ENCODE measurements around the gene NME1. TPM values are rescaled to one million over a fixed set of nuclear protein-coding genes. Genes with fewer than 3 reads are reported as not detected.
"Not testable (repeated sequence)": the region's sequence is repeated elsewhere in the genome, so short reads cannot be mapped to it uniquely, and the experiment has no call there.

The NME1 gene
- total RNA-seq, 2 experiments from 2014 or later: 87.9 to 90.8 TPM

DNA sequence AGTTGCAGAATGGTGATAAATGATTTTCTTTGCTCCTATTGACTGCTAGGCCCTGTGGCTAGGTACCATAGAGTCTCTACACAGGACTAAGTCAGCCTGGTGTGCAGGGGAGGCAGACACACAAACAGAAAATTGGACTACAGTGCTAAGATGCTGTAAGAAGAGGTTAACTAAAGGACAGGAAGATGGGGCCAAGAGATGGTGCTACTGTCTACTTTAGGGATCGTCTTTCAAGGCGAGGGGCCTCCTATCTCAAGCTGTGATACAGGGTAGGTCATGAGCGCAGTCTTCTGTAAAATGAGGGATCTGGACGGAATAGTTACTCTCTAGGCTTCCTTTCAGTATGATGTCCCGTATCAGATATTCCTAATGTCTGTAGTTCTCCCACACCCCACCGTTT is 817 bp downstream of the NME1 start:
- H3K36me3 Mint-ChIP-seq (ENCODE audit: low read depth): peaks cover 18% of the 10 kb centered on the region
- ChIA-PET CTCF (interaction anchor here (0.7 to 3.9 kb wide), 3 partner anchors 34 to 371 kb away, joined by 3 to 103 read pairs (median 3); partner anchors contain the start of gene SPAG9), POLR2A (interaction anchor here (0.5 to 6.0 kb wide), 9 partner anchors 8 to 435 kb away, joined by 3 to 69 read pairs (median 5); partner anchors contain the start of genes LUC7L3, NME2, SPAG9 and TOB1)
- no peaks in the 10 kb centered on the region for H3K27me3 Mint-ChIP-seq
- no peaks in the 10 kb centered on the region for H3K9me3 Mint-ChIP-seq
- peak; percentile 18 for DNase-seq
- H3K4me1 Mint-ChIP-seq: peaks cover 11% of the 10 kb centered on the region
- no peak overlapping the region for H3K4me3 Mint-ChIP-seq
- no peak overlapping the region for H3K27ac Mint-ChIP-seq

GRCh38 chr17:51155416-51155815 is 2.1 kb downstream of the NME1 start:
- Mint-ChIP-seq H3K27ac (no peak overlapping the region), H3K36me3 (ENCODE audit: low read depth) (peaks cover 25% of the 10 kb centered on the region), H3K27me3 (no peaks in the 10 kb centered on the region), H3K4me1 (peaks cover 18% of the 10 kb centered on the region), H3K9me3 (no peaks in the 10 kb centered on the region), H3K4me3 (no peak overlapping the region)
- no peak for DNase-seq
- CTCF ChIA-PET: interaction anchor here (0.7 to 3.9 kb wide), 2 partner anchors 11 to 153 kb away, joined by 3 to 103 read pairs; partner anchors contain the start of gene NME2
- POLR2A ChIA-PET: interaction anchor here (1.3 to 6.0 kb wide), 4 partner anchors 10 to 289 kb away, joined by 4 to 69 read pairs (median 22); partner anchors contain the start of genes NME2, SPAG9 and TOB1

- H3K36me3 Mint-ChIP-seq (ENCODE audit: low read depth): peaks cover 45% of the 10 kb centered on the region
- H3K9me3 Mint-ChIP-seq: no peaks in the 10 kb centered on the region
- DNase-seq: no peak
- CTCF ChIA-PET: interaction anchor here (1.0 kb wide), 1 partner anchor 307 kb away, joined by 3 read pairs; no protein-coding TSS in a partner anchor
- no peak overlapping the region for H3K27ac Mint-ChIP-seq
- H3K4me3 Mint-ChIP-seq: no peak overlapping the region
- POLR2A ChIA-PET: no interaction called here
- no peaks in the 10 kb centered on the region for H3K27me3 Mint-ChIP-seq
- H3K4me1 Mint-ChIP-seq: peaks cover 18% of the 10 kb centered on the region
Measured at GRCh38 chr17:51159604-51160003, 6.2 kb downstream of the NME1 start.

- Mint-ChIP-seq H3K36me3 (ENCODE audit: low read depth) (peaks cover 44% of the 10 kb centered on the region), H3K27me3 (no peaks in the 10 kb centered on the region), H3K27ac (no peak overlapping the region), H3K4me3 (no peak overlapping the region), H3K4me1 (peaks cover 31% of the 10 kb centered on the region), H3K9me3 (no peaks in the 10 kb centered on the region)
- CTCF ChIA-PET: no interaction called here
- POLR2A ChIA-PET: interaction anchor here (1.4 to 2.8 kb wide), 2 partner anchors 8 to 295 kb away, joined by 3 to 14 read pairs; partner anchors contain the start of gene NME1
- DNase-seq: no peak
Measured at GRCh38 chr17:51161541-51161940, 8.2 kb downstream of the NME1 start.

GRCh38 chr17:51164911-51165679 is 11.7 kb downstream of the NME1 start:
- H3K27ac Mint-ChIP-seq: peak overlapping the region; percentile 93
- peak overlapping the region; percentile 89 for H3K4me3 Mint-ChIP-seq
- H3K9me3 Mint-ChIP-seq: no peaks in the 10 kb centered on the region
- H3K27me3 Mint-ChIP-seq: no peaks in the 10 kb centered on the region
- H3K4me1 Mint-ChIP-seq: peaks cover 39% of the 10 kb centered on the region
- ChIA-PET POLR2A (interaction anchor here (0.9 to 3.0 kb wide), 9 partner anchors 10 to 298 kb away, joined by 3 to 69 read pairs (median 8); partner anchors contain the start of genes NME1, SPAG9, TOB1 and UTP18), CTCF (interaction anchor here (1.1 to 1.5 kb wide), 4 partner anchors 10 to 165 kb away, joined by 3 to 7 read pairs (median 3); partner anchors contain the start of gene NME1)
- DNase-seq: no peak
- H3K36me3 Mint-ChIP-seq (ENCODE audit: low read depth): peaks cover 45% of the 10 kb centered on the region

- Mint-ChIP-seq H3K4me1 (peaks cover 38% of the 10 kb centered on the region), H3K27ac (peak overlapping the region; percentile 93), H3K36me3 (ENCODE audit: low read depth) (peaks cover 43% of the 10 kb centered on the region), H3K9me3 (no peaks in the 10 kb centered on the region), H3K4me3 (peak overlapping the region; percentile 89), H3K27me3 (no peaks in the 10 kb centered on the region)
- no peak for DNase-seq
- ChIA-PET CTCF (interaction anchor here (1.0 to 1.5 kb wide), 5 partner anchors 11 to 312 kb away, joined by 3 to 7 read pairs (median 3); partner anchors contain the start of gene NME1), POLR2A (interaction anchor here (0.9 to 3.0 kb wide), 9 partner anchors 11 to 299 kb away, joined by 3 to 69 read pairs (median 8); partner anchors contain the start of genes NME1, SPAG9, TOB1 and UTP18)
Measured at GRCh38 chr17:51165680-51166197, 12.4 kb downstream of the NME1 start.

DNA sequence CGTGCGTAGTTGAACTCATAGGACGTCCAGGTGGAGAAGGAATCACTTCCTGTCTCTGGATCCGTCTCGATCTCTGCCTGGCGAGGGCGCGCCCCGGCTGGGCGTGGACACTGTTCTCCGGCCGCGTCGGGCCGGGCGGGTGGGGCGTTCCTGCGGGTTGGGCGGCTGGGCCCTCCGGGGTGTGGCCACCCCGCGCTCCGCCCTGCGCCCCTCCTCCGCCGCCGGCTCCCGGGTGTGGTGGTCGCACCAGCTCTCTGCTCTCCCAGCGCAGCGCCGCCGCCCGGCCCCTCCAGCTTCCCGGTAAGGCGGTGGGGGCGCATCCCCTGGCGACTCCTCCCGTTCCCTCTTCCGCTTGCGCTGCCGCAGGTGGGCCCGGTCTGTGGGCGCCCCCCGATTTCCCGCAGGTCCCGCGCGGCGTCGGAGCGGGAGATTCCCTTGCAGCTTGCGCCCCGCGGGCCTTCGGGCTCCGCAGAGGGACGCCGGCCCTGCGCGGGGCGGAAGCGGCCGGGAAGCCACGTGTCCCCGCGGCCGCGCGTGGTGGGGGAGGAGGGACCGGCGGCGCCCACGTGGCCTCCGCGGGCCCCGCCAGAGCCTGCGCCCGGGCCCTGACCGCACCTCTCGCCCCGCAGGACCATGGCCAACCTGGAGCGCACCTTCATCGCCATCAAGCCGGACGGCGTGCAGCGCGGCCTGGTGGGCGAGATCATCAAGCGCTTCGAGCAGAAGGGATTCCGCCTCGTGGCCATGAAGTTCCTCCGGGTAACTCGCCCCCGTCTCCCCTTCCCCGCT is 13.0 kb downstream of the NME1 start, which contains the start of gene NME2:
Gene NME2 (plus strand): TSS at position 214 of the 789 bp plus-strand sequence. CDS start 420 bp downstream, at position 634.
- H3K4me3 Mint-ChIP-seq: peak within 1 kb of the TSS; percentile 89
- peaks cover 43% of the 10 kb centered on the region for H3K36me3 Mint-ChIP-seq (ENCODE audit: low read depth)
- peak within 1 kb of the TSS; percentile 93 for H3K27ac Mint-ChIP-seq
- peak; percentile 73 for DNase-seq
- H3K4me1 Mint-ChIP-seq: peaks cover 39% of the 10 kb centered on the region
- no peaks in the 10 kb centered on the region for H3K27me3 Mint-ChIP-seq
- ChIA-PET CTCF (interaction anchor here (1.0 to 1.5 kb wide), 4 partner anchors 11 to 313 kb away, joined by 3 to 7 read pairs (median 3); partner anchors contain the start of gene NME1), POLR2A (interaction anchor here (0.9 to 3.0 kb wide), 10 partner anchors 10 to 299 kb away, joined by 3 to 69 read pairs (median 6); partner anchors contain the start of genes NME1, SPAG9, TOB1 and UTP18)
- H3K9me3 Mint-ChIP-seq: no peaks in the 10 kb centered on the region

- POLR2A ChIA-PET: interaction anchor here (0.9 to 3.0 kb wide), 6 partner anchors 9 to 300 kb away, joined by 3 to 69 read pairs (median 10); partner anchors contain the start of genes NME1, SPAG9, TOB1 and UTP18
- no peaks in the 10 kb centered on the region for H3K27me3 Mint-ChIP-seq
- H3K4me3 Mint-ChIP-seq: peak overlapping the region; percentile 79
- CTCF ChIA-PET: interaction anchor here (1.3 to 1.5 kb wide), 2 partner anchors 14 to 33 kb away, joined by 3 to 7 read pairs; partner anchors contain the start of gene NME1
- DNase-seq: peak; percentile 72
- peak overlapping the region; percentile 81 for H3K27ac Mint-ChIP-seq
- peaks cover 39% of the 10 kb centered on the region for H3K4me1 Mint-ChIP-seq
- H3K36me3 Mint-ChIP-seq (ENCODE audit: low read depth): peaks cover 39% of the 10 kb centered on the region
- no peaks in the 10 kb centered on the region for H3K9me3 Mint-ChIP-seq
Measured at GRCh38 chr17:51166987-51167931, 13.9 kb downstream of the NME1 start.

GRCh38 chr17:51169340-51169739 is 16.0 kb downstream of the NME1 start:
- CTCF ChIA-PET: no interaction called here
- Mint-ChIP-seq H3K27ac (peak overlapping the region; percentile 28), H3K9me3 (no peaks in the 10 kb centered on the region), H3K27me3 (no peaks in the 10 kb centered on the region), H3K36me3 (ENCODE audit: low read depth) (peaks cover 39% of the 10 kb centered on the region), H3K4me3 (no peak overlapping the region), H3K4me1 (peaks cover 39% of the 10 kb centered on the region)
- DNase-seq: no peak
- POLR2A ChIA-PET: interaction anchor here (1.1 kb wide), 1 partner anchor 117 kb away, joined by 3 read pairs; no protein-coding TSS in a partner anchor

DNA sequence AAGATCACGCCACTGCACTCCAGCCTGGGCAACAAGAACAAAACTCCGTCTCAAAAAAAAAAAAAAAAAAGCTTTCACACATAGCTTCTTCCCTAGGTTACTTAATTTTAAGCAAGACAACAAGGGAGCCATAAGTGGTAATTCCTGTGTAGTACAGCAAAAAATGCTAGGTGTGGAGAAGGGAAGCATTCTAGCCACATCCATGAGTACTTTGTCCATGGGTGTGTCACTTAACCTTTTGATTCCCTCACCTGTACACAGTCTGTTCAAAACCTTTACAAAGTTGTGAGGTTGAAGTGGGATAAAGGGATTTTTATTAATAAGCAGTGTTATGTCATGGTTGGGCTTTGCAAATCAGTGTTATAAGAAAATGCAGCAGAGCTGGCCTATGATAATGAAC is 17.4 kb downstream of the NME1 start:
- Mint-ChIP-seq H3K36me3 (ENCODE audit: low read depth) (peaks cover 38% of the 10 kb centered on the region), H3K4me3 (no peak overlapping the region), H3K27me3 (no peaks in the 10 kb centered on the region), H3K27ac (no peak overlapping the region), H3K9me3 (no peaks in the 10 kb centered on the region), H3K4me1 (peaks cover 29% of the 10 kb centered on the region)
- DNase-seq: no peak
- POLR2A ChIA-PET: interaction anchor here (0.6 to 1.4 kb wide), 2 partner anchors 15 to 228 kb away, joined by 4 read pairs; no protein-coding TSS in a partner anchor
- CTCF ChIA-PET: no interaction called here

DNA sequence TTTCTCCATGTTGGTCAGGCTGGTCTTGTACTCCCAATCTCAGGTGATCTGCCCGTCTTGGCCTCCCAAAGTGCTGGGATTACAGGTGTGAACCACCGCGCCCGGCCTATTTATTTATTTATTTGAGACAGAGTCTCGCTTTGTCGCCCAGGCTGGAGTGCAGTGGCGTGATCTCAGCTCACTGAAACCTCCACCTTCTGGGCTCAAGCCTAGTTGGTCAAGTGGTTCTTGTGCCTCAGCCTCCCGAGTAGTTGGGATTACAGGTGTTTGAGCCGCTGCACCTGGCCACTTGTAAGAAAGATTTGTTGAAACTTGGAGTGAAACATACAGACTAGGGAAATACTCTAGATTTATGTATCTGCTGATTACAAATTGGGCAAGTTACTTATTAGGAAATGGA is 18.7 kb downstream of the NME1 start:
- POLR2A ChIA-PET: interaction anchor here (1.0 to 1.9 kb wide), 2 partner anchors 9 to 89 kb away, joined by 5 read pairs; partner anchors contain the start of gene UTP18
- DNase-seq, H3K4me3 Mint-ChIP-seq, H3K9me3 Mint-ChIP-seq, H3K27me3 Mint-ChIP-seq: not testable (repeated sequence)
- Mint-ChIP-seq H3K27ac (peak overlapping the region; percentile 16), H3K36me3 (ENCODE audit: low read depth) (peaks cover 34% of the 10 kb centered on the region), H3K4me1 (peaks cover 26% of the 10 kb centered on the region)
- CTCF ChIA-PET: interaction anchor here (1.5 kb wide), 1 partner anchor 19 kb away, joined by 3 read pairs; the partner anchor contains the start of gene NME1
